Ureter (tissue), 1 donor: ENCODE results near the gene FUT2. TPM values are rescaled to one million over a fixed set of nuclear protein-coding genes. Genes with fewer than 3 reads are reported as not detected.
"Not testable (repeated sequence)": the region's sequence is repeated elsewhere in the genome, so short reads cannot be mapped to it uniquely, and the experiment has no call there.

Source experiments
- DNase-seq: peaks from one replicate; pipeline ENCODE4 v3.0.0-alpha.2; 2020; ENCODE audit warnings: low spot score
- total RNA-seq: library from RNA; stranded (reverse); gene quantifications from one replicate; pipeline ENCODE4 v1.2.4, GENCODE V29; 2023
- donor health status: DM: yes; HTN: yes; CAD: no.

FUT2 gene
- total RNA-seq, 1 donor from 2014 or later, result 35.4 TPM

DNA sequence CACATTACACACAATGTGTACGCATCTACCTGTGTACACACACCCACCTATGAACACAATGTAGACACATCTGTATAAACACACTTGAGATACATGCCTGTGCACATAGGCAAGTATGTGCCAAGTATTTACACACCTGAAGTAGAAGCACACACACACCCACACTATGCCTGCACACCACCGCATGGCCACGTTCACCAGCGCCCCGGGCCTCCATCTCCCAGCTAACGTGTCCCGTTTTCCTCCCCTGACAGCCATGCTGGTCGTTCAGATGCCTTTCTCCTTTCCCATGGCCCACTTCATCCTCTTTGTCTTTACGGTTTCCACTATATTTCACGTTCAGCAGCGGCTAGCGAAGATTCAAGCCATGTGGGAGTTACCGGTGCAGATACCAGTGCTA, 6.9 kb downstream of the FUT2 start:
- DNase-seq, result no peak

DNA sequence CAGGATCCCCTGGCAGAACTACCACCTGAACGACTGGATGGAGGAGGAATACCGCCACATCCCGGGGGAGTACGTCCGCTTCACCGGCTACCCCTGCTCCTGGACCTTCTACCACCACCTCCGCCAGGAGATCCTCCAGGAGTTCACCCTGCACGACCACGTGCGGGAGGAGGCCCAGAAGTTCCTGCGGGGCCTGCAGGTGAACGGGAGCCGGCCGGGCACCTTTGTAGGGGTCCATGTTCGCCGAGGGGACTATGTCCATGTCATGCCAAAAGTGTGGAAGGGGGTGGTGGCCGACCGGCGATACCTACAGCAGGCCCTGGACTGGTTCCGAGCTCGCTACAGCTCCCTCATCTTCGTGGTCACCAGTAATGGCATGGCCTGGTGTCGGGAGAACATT, 7.5 kb downstream of the FUT2 start:
- no peak for DNase-seq

DNA sequence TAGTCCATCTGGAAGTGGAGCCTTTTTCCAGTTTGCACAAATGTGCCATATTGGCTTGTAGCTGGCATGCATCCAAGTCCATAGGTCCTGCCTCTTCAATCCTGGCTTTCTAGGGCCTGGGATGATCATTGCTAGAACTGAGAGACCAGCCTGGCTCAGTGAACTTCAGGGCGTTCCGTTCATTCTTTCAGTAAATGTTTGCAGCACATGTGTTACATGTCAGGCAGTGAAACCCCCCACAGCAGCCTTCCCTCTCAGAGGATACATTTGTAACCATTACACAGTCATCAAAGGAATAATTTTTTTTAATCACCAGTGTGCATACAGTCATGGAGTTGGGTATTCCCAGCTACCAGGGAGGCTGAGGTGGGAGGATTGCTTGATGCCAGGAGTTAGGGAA, 9.7 kb downstream of the FUT2 start:
- DNase-seq, result no peak

DNA sequence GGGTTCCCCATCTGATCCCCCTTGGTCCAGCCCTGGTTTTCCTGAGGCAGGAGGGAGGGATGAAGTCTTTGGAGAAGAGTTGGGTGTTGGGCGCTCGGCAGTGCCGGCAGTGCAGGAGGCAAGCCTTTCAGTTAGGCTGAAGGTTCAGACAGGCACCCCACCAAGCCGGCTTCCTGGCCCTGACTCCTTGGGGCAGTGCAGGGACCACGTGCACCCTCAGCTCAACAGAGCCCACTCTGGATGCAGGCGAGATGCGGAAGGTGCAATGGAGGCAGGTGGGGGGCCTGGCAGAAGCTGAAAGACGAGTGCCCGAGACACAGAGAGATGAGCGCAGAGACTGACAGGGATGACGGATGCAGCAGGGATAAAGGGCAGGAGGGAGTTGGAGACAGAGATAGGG, 12.7 kb downstream of the FUT2 start:
- DNase-seq, result no peak

DNA sequence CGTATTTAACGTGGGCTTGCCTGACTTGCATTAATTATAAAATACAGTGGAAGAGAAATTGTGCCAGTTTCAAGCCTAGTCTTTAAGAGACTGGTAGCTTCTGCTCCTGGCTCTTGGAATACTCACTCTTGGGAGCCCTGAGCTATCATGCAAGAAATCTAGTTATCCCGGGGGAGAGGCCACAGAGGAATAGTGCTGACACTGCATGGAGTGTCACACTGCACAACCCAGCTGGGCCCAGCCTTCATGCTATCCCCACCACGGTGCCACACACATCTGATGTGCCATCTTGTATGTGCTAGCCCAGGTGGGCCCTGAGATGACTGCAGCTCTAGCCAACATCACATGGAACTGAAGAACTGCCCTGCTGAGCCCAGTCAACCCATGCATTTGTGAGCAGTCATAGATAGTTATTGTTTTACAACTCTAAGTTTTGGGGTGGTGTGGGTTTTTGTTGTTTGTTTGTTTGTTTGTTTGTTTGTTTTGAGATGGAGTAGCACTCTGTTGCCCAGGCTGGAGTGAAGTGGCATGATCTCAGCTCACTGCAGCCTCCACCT, 15.4 kb downstream of the FUT2 start:
- no peak for DNase-seq

DNA sequence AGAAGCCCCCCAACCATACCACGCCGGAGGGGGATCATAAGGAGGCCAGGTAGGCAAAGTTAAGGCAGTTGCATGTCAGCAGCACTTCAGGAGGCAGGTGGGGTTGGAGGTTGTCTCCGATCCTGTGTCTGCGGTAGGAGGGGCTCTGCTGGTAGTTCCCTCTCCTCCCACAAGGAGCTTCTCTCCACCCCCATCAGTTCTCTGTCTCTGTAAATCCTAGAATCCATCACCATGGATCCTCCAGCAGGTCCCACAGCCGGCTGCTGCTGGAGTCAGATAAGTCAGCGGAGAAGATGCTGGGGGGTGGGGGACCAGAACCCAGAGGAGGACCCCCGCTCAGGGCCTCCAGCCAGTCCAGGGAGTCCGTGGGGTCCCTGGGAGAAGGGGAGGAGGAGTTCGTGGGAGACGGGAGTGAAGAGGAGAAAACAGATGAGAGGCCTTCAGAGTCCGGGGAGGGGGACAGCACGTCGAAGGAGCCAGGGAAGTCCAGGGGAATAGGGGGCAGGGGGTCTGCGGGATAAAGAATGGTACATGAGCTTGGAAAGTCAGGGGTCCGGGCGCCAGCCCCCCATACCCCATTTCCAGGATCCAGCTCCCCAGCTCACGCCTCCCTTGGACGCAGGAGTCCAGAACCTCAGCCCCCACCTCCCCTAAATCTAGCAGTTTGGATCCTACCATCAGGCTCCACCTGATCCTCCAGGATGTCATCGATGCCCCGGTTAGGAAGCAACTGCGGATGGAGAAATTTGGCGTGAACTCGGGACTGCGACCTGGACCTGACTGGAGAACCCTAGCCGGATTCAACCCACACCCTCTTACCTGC, 17.5 kb downstream of the FUT2 start:
- DNase-seq, result no peak

DNA sequence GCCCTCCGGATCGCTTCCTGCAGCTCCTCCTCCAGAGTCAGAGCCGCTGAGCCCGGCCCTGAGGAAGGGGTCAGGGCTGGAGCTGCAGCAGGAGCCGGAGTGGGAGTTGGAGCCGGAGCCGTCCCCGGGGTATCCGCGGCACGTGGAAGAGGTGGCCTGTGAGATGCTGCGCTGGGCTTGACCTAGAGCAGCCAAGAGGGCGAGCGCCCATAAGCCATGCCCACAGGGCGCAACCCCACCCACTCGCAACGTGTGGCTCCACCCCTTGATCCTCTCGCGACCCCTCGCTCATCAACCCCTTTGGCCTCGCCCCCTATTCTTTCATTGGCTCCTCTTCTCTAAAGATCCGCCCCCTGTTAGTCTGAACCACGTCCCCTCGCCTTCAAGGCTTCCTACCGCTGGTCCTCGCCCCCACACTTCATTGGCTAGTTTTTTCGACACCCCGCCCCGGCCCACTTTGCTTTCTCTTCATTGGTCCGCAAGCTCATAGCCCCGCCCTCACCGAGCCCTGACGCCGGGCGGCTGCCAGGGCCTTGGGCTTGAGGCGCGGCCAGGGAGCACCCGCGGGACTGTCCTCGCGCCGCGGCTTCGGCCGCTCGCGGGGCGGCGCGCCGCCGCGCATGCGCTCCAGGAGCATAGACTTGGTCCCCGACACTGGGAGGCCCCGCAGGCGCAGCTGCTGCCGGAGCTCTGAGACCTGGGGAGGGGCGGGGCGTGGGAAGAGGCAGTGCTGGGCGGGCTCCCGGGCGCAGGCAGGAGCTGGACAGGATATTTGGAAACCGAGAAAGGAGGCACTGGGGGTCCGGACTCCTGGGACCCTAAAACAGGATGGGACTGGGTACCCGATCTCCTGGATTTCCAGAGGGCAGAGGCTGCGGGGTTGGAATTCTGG, 18.3 kb downstream of the FUT2 start:
- peak; percentile 99 for DNase-seq

DNA sequence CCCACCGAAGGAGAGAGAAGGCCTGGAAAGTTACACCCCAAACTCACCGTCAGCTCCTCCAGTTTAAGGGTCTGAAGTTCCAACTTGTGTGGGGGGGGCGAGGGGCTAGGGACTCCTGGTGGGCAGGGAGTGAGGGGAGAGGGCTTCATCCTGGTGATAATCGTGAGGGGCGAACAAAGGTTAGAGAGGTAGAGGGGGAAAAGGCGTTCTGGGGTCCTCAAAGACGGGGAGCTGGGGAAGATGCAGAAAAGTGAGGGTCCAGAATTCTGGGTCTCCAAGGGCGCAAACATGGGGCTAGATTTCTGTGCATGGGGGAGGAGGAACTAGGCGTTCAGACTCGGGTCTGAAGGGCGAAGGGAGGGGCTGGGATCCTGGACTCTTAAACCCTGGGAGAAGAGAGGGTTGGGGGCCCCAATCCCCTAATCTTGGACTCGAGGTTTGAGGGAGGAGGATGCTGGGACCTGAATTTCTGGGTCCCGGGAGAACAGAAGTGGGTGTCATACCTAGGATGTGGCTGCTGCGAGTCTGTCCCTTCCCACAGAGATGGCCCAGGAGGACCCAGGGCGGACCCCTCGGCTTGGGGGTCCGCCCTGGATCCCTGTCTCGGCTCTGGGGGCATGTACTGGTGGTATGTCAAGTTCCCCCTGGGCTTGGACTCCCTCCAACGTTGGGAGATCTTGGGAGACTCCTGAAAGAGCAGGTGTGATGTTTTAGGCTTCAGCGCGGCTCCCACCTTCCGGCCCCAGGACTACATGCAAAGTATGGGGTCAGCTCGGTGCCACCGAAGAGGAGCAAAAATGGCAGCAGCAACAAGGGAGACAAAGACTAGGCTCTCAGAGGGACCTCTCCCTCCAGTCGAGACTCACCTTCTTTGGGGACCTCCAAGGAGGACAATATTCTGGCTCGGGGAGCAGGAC, 19.2 kb downstream of the FUT2 start:
- DNase-seq, result no peak

DNA sequence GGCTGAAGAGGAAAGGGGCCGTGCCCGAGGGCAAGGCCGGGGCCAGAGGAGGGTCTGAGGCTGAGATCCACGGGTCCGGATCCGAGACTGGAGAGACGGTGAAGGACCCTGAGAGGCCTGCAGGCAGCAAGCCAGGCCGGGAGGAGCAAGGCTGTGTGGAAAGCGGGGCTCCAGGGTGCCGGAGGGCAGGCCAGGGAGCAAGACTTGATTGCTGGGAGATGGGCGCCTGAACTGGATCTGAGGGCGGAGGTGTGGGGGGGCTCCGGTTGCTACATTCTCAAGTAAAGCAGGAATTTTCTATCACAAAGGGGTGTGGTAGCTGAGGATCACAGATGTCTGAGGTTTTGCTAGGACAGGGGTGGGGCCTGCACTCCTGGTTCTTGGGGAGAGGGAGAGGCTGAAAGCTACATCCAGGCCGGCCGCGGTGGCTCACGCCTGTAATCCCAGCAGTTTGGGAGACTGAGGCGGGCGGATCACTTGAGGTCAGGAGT, 20.0 kb downstream of the FUT2 start:
- no peak for DNase-seq

DNA sequence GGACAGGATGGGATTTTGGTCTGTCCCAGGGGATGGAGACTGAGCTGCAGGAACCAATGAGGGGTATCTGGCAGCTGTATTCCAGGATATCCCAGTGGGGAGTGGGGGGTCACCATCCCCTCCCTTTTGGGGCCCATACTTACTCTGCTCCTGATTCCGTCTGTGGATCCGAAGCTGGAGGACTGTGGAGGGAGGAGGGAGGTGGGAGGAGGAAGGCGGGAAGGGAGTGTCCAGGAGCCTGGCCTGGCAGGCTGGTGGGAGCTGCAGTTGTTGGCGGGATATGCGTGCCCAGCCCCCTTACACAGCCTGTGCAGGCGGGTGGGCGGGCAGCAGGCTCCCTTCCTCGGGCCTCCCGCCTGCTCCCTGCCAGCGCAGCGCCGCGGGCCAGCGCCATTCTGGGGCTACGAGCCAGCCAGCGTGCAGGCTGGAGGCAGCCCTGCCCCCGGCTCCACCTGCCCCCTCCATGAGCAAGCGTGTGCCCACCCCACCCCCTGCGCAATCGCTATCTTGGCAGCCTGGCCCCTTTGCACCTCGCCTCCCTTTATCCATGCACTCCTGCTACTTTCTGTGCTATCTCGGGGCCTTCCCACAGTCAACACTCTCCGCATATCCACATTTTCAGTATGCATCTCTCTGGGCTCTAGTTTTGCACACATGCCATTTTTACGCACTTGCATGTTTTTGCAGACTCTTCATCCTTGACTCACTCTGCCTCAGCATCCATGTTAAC, 21.0 kb downstream of the FUT2 start:
- DNase-seq, result no peak

DNA sequence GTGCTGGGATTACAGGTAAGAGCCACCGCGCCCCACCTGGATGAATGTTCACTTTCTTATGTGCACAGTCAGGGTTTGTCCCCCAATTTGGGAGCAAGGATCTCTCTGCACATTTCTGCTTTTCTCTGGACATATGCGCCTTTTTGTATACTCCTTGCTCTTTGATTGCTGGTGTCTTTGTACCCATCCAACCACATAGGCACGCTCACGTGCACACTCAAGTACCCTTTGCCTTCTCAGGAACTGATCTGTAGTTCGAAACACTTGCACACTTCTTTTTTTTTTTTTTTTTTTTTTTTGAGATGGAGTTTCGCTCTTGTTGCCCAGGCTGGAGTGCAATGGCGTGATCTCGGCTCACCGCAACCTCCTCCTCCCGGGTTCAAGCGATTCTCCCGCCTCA, 22.3 kb downstream of the FUT2 start:
- not testable (repeated sequence) for DNase-seq

DNA sequence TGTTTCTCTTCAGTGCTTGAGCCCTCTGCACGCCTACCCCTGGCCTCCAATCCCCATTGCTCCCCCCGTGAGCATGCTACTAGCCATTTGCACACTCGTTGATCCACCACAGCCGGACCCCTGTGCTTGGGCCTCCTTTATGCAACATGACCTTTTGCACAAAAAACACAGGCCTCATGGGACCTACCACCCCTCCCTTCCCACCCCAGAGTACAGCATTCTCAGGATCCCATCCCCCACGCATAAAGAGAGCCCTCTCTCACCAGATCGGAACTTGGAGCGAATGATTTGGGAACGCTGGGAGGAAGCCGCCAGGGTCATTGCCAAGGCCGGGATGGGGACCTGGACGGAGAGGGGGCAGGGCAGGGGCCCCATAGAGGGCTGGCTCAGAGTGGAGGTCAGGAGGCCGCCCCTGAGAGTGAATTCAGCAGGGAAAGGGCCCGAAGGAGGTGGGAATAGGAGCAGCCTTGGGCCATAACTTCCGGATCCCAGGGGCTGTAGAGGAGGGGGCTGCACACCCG, 23.0 kb downstream of the FUT2 start:
- no peak for DNase-seq

DNA sequence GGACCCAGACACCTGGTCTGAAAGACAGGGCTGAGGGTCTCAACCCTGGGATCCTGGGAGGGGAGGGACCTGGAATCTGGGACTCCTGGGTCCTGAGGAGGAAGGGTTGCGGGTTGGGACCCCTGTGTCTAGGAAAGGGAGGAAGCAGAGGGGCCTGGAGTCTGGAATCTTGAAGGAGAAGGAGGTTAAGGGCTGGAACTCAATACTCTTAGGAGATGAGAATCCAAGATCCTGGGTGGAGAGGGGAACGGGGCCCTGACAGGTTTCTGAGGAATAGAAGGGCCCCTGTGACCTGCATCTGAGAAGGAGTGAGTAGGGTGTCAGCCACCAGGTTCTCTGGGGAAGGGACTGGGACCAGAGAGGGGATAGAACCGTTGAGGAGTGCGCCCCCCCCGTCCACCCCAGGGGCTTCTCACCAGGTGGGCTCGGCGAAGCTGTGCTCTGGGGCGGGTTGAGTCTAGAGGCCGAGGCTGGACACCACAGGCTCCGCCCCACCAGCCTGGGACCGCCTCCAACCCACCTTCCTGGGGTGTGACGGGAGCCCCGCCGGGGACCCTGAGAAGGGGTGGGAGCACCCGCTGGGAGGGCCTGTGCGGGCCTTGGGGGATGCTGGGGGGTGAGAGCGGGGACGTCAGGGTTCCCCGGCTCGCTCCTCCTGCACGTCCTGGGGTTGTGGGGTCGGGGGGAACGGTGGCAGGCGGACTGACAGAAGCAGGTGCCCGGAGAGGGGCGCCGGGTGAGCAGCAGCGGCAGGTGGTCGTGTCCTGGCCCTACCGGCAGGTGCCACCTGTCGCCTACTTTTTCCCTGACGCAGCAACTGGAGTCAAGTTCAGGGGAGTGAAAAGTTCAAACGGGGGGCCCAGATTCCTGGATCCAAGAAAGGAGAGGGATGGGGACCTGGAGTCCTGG, 23.7 kb downstream of the FUT2 start, which contains the start of gene MAMSTR:
Gene MAMSTR, minus strand, starts transcription at position 463 of the 909 bp plus-strand sequence. CDS start 694 bp downstream, outside the sequence.
- DNase-seq, result peak; percentile 53

DNA sequence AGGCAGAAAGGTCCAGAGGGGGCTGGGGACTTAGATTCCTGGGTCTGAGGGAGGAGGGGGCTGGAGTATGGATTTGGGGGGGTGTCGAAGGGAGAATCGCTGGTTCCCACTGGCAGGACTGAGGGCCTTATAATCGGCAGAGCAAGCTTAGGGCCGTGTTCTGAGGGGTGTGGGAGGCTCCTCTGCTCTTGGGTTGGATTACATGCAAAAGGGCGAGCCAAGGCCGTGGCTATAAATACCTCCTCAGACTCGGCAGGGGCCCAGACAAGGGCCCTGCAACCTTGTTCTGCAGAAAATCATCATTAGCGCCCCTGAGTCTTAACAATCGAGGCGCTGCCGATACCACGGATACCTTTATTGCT, 24.5 kb downstream of the FUT2 start:
- DNase-seq, result no peak

DNA sequence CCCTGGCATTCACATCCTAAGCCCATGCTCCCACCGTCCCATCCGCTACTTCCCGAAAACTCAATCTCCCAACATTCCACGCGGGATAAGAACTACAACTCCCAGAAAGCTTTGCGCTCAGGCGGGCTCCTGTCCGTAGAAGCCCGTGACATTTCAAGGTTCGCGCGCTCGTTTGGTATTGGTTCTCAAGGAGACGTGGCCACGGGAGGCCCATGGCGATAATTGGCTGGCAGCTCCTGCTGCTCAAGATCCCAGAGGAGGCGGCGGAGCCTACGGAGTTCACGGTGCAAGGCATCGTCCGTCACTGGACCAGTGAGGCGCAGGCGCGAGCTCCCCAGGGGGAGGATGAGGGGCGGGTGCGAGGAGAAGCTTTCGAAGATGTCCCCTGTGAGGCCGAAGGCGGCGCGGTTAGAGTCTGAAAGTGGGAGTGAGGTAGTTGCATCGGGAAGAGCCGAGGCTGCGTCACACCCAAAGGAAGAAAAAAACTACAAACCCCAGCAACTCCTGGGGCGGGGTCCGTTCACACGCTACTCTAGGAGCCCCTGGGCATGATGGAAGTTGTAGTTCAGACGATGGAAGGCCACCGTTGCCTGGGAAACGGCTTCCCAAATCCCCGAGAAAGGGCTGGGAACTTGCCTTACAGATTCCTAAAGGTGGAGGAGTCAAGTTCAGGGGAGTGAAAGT, 25.0 kb downstream of the FUT2 start:
- DNase-seq, result peak; percentile 98

DNA sequence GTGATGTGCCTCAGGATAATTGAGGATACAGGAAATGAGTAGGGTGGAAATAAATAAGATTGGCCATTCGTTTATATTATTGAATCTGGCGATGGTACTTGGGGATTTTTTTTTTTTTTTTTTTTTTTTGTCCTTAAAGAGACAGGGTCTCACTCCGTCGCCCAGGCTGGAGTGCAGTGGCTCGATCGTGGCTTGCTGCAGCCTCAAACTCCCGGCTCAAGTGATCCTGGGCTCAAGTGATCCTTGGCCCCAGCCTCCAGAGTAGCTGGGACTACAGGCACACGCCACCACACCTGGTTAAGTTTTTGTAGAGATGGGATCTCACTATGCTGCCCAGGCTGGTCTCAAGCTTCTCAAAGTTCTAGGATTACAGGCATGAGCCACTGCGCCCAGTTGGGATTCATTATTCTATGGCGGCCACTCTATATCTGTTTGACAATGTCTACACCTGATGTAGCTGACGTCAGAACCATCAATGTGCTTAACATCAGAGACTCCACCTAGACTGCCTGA, 26.5 kb downstream of the FUT2 start:
- DNase-seq, result no peak

DNA sequence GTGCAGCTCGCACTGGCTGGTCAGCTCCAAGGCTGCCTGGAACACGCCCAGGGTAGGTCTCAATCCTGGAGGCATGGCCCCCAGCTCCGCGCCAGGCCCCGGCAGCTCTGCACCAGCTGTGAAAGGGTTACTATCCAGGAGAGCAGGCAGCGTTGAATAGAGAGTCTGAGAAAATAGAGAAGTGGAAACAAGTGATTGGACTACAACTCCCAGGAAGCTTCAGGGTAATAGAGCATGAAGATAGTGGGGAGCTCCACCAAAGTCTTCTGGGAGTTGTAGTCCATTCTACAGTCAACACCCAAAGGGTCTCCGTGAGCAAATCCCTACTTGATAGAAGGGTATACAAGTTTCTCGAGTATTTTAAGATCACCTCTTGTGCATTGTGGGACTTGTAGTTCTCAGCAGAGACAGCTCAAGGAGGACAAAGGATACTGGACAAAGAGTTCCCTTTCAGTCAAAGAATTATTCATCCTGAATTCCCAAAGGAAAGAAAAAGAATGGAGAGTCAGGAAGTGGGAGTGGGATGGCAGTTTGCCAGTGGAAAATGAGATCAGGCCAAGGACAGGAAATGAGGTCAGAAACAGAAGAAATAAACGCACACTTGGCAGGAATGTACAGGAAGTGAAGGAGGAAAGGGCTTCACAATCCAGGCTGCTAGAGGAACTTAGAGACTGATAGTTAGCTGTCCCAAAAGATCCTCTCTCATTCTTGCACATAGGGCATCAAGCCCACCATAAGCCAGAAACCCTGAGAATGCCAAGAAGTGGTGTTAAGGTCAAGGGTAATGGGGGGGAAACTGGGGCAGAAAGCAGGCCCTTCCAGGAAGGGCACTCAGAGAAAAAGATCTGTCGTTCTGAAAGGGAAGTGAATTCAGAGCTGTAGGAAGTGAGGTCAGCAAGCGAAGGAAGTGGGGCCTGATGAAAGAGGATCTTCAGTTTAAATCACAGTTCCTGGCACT, 29.3 kb downstream of the FUT2 start:
- peak; percentile 72 for DNase-seq
